ENCODE measurements around the gene COMMD10. TPM values are rescaled to one million over a fixed set of nuclear protein-coding genes. Genes with fewer than 3 reads are reported as not detected.
"Not testable (repeated sequence)": the region's sequence is repeated elsewhere in the genome, so short reads cannot be mapped to it uniquely, and the experiment has no call there.

Gene COMMD10
- total RNA-seq, 1 donor: 20.2 TPM

- DNase-seq (ENCODE audit: low read depth in 2 of 3, low spot score in 2 of 3): no peak
These were observed 6.6 kb downstream of the COMMD10 start for GRCh38 chr5:116091416-116091815.

GRCh38 chr5:116097301-116097700 is 12.5 kb downstream of the COMMD10 start:
- DNase-seq (ENCODE audit: low read depth in 2 of 3, low spot score in 2 of 3): no peak

- DNase-seq (ENCODE audit: low read depth in 2 of 3, low spot score in 2 of 3): no peak
These were observed 14.2 kb downstream of the COMMD10 start for GRCh38 chr5:116098998-116099397.

- not testable (repeated sequence) for DNase-seq (ENCODE audit: low read depth in 2 of 3, low spot score in 2 of 3)
These were observed 20.1 kb downstream of the COMMD10 start for GRCh38 chr5:116104941-116105340.

- no peak for DNase-seq (ENCODE audit: low read depth in 2 of 3, low spot score in 2 of 3)
These were observed 30.3 kb downstream of the COMMD10 start for GRCh38 chr5:116115163-116115562.

- DNase-seq (ENCODE audit: low read depth in 2 of 3, low spot score in 2 of 3): no peak
These were observed 45.6 kb downstream of the COMMD10 start for GRCh38 chr5:116130471-116130870.

GRCh38 chr5:116130976-116131375 is 46.2 kb downstream of the COMMD10 start:
- no peak for DNase-seq (ENCODE audit: low read depth in 2 of 3, low spot score in 2 of 3)

- DNase-seq (ENCODE audit: low read depth in 2 of 3, low spot score in 2 of 3): no peak
These were observed 48.5 kb downstream of the COMMD10 start for GRCh38 chr5:116133281-116133680.

- peak in 1 of 3 donors; percentile 52 for DNase-seq (ENCODE audit: low read depth in 2 of 3, low spot score in 2 of 3)
These were observed 50.5 kb downstream of the COMMD10 start for GRCh38 chr5:116135344-116135743.

- peak in 2 of 3 donors; percentile 35 to 77 for DNase-seq (ENCODE audit: low read depth in 2 of 3, low spot score in 2 of 3)
These were observed 52.9 kb downstream of the COMMD10 start for GRCh38 chr5:116137544-116138378.

- no peak for DNase-seq (ENCODE audit: low read depth in 2 of 3, low spot score in 2 of 3)
These were observed 57.7 kb downstream of the COMMD10 start for GRCh38 chr5:116142495-116142894.

- no peak for DNase-seq (ENCODE audit: low read depth in 2 of 3, low spot score in 2 of 3)
These were observed 59.3 kb downstream of the COMMD10 start for GRCh38 chr5:116144103-116144502.

GRCh38 chr5:116144991-116145390 is 60.2 kb downstream of the COMMD10 start:
- DNase-seq (ENCODE audit: low read depth in 2 of 3, low spot score in 2 of 3): no peak

GRCh38 chr5:116145416-116145815 is 60.6 kb downstream of the COMMD10 start:
- no peak for DNase-seq (ENCODE audit: low read depth in 2 of 3, low spot score in 2 of 3)

GRCh38 chr5:116152169-116152568 is 67.3 kb downstream of the COMMD10 start:
- no peak for DNase-seq (ENCODE audit: low read depth in 2 of 3, low spot score in 2 of 3)

GRCh38 chr5:116153687-116154174 is 68.9 kb downstream of the COMMD10 start:
- no peak for DNase-seq (ENCODE audit: low read depth in 2 of 3, low spot score in 2 of 3)

- no peak for DNase-seq (ENCODE audit: low read depth in 2 of 3, low spot score in 2 of 3)
These were observed 69.4 kb downstream of the COMMD10 start for GRCh38 chr5:116154252-116154651.

- DNase-seq (ENCODE audit: low read depth in 2 of 3, low spot score in 2 of 3): no peak
These were observed 70.1 kb downstream of the COMMD10 start for GRCh38 chr5:116154931-116155330.

GRCh38 chr5:116157902-116158301 is 73.1 kb downstream of the COMMD10 start:
- no peak for DNase-seq (ENCODE audit: low read depth in 2 of 3, low spot score in 2 of 3)

GRCh38 chr5:116159006-116159405 is 74.2 kb downstream of the COMMD10 start:
- no peak for DNase-seq (ENCODE audit: low read depth in 2 of 3, low spot score in 2 of 3)

GRCh38 chr5:116174111-116174510 is 89.3 kb downstream of the COMMD10 start:
- no peak for DNase-seq (ENCODE audit: low read depth in 2 of 3, low spot score in 2 of 3)

- no peak for DNase-seq (ENCODE audit: low read depth in 2 of 3, low spot score in 2 of 3)
These were observed 91.3 kb downstream of the COMMD10 start for GRCh38 chr5:116176121-116176520.

Measured in hematopoietic multipotent progenitor cell (in vitro differentiated cells).